Cerebellar cortex (tissue), 1 donor: ENCODE measurements around the gene SLC22A1.

Source experiments
- DNase-seq: peaks from one replicate; pipeline ENCODE4 v3.0.0-alpha.2; 2015; ENCODE audit warnings: low spot score

SLC22A1 gene

DNA sequence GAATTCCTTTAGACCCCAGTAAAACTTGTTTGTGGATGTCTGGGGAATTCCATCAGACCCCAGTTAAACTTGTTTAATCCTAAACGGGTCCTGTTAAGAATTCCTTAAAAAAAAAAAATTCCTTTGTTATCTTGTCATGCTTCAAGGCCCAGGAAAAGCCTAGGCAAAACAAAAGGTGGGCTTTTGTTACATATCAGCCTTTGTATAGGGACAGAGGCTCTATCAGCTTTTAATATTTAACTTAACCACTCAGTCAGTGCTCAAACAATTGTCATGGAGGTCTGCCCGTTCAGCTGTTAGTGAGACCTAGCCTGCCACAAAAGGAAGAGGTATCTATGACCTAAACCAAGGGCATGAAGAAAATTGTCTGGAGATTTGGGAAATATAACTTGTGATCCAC, 53.1 kb downstream of the SLC22A1 start:
- DNase-seq = no peak

DNA sequence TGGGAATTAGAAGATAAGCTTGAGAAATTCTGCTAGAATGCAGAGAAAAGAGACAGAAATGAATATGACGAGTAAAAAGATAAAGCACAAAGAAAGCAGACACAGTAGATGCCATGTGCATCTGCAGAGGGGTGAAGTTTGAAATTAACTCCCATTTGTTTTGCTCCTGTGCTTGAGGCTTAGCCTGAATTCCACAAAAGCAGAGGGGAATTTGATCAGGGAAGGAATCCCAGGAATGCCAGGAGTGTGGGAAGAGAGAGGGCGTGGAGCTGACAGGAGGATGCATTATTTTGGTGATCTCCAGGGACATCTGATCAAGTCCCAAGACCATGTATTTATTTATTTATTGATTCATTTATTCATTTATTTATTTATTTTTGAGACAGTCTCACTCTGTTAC, 55.6 kb downstream of the SLC22A1 start:
- DNase-seq = no peak

DNA sequence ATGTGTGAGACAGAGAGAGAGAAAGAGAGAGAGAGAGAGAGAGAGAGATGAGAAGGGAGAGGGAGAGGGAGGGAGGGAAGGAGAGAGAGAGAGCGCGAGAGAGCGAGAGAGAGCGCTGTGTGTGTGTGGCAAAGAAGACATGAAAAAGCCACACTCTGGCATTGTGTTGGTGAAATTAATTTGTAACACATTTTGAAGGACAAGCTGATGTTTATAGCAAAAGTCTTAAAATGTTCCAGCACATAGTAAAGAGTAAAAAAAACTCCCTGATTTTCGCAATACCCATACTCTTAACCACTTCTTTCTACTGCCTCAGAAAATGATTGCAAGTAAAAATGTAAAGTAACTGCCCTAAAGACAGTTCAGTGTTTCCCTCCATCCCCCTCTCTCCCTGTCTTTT, 56.7 kb downstream of the SLC22A1 start:
- no peak for DNase-seq

- no peak for DNase-seq
Observed at GRCh38 chr6:160180706-160181105, 59.1 kb downstream of the SLC22A1 start.

GRCh38 chr6:160188773-160189172, 67.2 kb downstream of the SLC22A1 start:
- no peak for DNase-seq

GRCh38 chr6:160190081-160190480, 68.5 kb downstream of the SLC22A1 start:
- no peak for DNase-seq

- DNase-seq = no peak
Observed at GRCh38 chr6:160190973-160191372, 69.4 kb downstream of the SLC22A1 start.

- DNase-seq = no peak
Observed at GRCh38 chr6:160192840-160193239, 71.2 kb downstream of the SLC22A1 start.

- no peak for DNase-seq
Observed at GRCh38 chr6:160194808-160195207, 73.2 kb downstream of the SLC22A1 start.

- DNase-seq = no peak
Observed at GRCh38 chr6:160197662-160198061, 76.0 kb downstream of the SLC22A1 start.

- DNase-seq = no peak
Observed at GRCh38 chr6:160198606-160199211, 77.1 kb downstream of the SLC22A1 start.

DNA sequence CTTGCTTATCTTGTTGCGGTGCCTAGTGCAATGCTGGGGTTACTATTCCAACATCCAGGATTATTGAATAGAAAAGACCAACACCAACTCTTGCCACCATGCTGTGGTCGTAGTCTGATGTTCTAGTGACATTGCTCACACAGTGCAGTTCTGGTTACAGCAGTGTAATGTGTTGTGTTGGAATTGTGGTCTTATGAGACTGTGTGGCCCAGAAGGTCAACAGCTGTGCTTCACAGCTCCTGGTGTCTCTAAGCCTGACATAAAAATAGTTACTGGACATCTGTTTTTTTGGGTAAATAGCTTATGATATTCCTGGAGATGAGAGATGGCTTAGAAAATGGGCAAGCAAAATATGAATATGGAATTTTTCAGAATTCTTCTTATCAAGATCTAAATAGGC, 79.4 kb downstream of the SLC22A1 start:
- DNase-seq = no peak

- no peak for DNase-seq
Observed at GRCh38 chr6:160202411-160202810, 80.8 kb downstream of the SLC22A1 start.

DNA sequence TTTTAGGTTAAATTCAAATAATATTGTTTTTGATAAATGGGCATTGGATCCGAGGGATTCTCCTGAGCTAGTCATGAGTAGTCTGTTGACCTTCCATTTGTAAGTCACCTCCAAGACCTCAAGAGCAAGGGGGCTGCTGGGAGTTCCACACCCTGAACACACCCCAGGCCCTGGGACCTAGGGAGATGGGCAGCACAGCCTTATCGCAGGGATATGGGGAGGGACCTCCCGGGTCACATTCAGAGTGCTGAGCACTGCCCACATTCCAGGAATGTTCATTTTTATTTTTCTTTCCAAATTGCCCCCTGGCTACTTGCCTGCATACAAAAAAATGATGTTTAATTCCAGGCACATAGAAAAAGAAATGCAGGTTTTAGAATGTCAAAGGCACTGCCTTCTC, 81.5 kb downstream of the SLC22A1 start:
- DNase-seq = no peak

DNA sequence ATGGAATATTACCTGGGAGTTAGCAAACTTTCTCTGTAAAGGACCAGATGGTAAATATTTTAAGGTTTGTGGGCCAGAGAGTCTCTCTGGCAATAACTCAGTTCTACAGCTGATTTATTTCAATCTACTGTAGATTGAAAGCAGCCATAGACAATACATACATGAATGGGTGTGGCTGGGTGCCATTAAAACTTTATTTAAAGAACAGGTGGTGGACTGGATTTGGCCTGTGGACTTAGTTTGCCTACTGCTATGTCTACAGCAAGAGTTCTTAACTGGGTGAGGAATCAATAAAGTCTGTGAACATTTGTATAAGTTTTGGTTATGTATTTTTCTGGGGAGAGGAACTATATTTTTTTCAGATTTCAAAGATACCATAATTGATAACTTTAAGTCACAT, 81.9 kb downstream of the SLC22A1 start:
- no peak for DNase-seq

- DNase-seq = no peak
Observed at GRCh38 chr6:160203953-160204352, 82.3 kb downstream of the SLC22A1 start.

GRCh38 chr6:160204710-160205109, 83.1 kb downstream of the SLC22A1 start:
- DNase-seq = no peak

- DNase-seq = no peak
Observed at GRCh38 chr6:160207618-160208017, 86.0 kb downstream of the SLC22A1 start.
